ENCODE results near the gene MTHFD2L. TPM values are rescaled to one million over a fixed set of nuclear protein-coding genes. Genes with fewer than 3 reads are reported as not detected.
A peak's percentile ranks its signal among the peaks of the same experiment; 100 is the strongest.

MTHFD2L gene
- total and polyA plus RNA-seq, 9 of the 15 experiments (the other 6 are each of a cell fraction or from before 2014, with no cell fraction given) = 10.0 to 39.0 (median 26.0) TPM

DNA sequence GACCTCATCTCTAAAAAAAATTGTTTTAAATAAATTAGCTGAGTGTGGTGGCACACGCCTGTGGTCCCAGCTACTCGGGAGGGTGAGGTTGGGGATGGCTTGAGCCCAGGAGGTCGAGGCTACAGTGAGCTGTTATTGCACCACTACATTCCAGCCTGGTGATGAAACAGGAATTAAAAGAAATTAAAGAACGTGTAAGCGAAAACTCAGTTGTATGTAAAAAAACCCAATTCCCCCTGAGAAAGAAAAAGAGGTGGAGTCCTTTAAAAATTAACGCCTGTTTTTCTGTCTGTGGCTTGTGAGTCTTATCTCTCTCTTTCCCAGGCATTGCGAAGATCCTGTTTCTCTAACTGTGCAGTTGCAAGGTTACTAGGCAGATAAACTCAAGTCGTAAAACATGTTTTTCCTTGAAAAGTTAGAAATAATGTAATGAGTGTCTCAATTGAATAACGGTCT is 172.4 kb downstream of the MTHFD2L start (continued):
- TF ChIP-seq ZNF354B (CRISPR knock-in tag; IDR thresholded peaks at IDR 0.05) (no peak), TRIM28 (IDR thresholded peaks at IDR 0.05) (peak; percentile 85), BRD9 (IDR thresholded peaks at IDR 0.05; ENCODE audit: low read depth, partially characterized antibody) (no peak), RBM22 (IDR thresholded peaks at IDR 0.05; ENCODE audit: low read depth, low read length, poor library complexity, severe bottlenecking) (no peak), PURB (CRISPR knock-in tag; IDR thresholded peaks at IDR 0.05; ENCODE audit: low read depth) (no peak), ZNF561 (CRISPR knock-in tag; conservative IDR thresholded peaks at IDR 0.05) (no peak), ZNF140 (CRISPR knock-in tag; IDR thresholded peaks at IDR 0.05) (no peak), PRMT5 (CRISPR knock-in tag; IDR thresholded peaks at IDR 0.05) (no peak), SIN3B (IDR thresholded peaks at IDR 0.05; ENCODE audit: low read depth) (no peak), XRCC3 (IDR thresholded peaks at IDR 0.05) (no peak), SMARCA5 (IDR thresholded peaks at IDR 0.05) (no peak), ZFPM2 (CRISPR knock-in tag; IDR thresholded peaks at IDR 0.05) (no peak), NCOA6 (IDR thresholded peaks at IDR 0.05) (no peak), NCOA4 (IDR thresholded peaks at IDR 0.05; ENCODE audit: partially characterized antibody) (no peak), ZC3H4 (CRISPR knock-in tag; IDR thresholded peaks at IDR 0.05; ENCODE audit: borderline replicate concordance) (no peak), TRIM24 (IDR thresholded peaks at IDR 0.05) (peak; percentile 47 to 67; a peak in 2 of 4 replicates), ATF2 (CRISPR knock-in tag; IDR thresholded peaks at IDR 0.05) (no peak), SMARCB1 (IDR thresholded peaks at IDR 0.05; ENCODE audit: insufficient read length, low read depth) (no peak), ZNF324 (CRISPR knock-in tag; IDR thresholded peaks at IDR 0.05) (peak; percentile 78), CREB5 (CRISPR knock-in tag; IDR thresholded peaks at IDR 0.05) (no peak), MTA3 (IDR thresholded peaks at IDR 0.05; ENCODE audit: borderline replicate concordance) (no peak), NCOA1 (IDR thresholded peaks at IDR 0.05; ENCODE audit: low read depth) (no peak), ARHGAP35 (IDR thresholded peaks at IDR 0.05; ENCODE audit: partially characterized antibody) (no peak)
- TF ChIP-seq, protein P1, sequence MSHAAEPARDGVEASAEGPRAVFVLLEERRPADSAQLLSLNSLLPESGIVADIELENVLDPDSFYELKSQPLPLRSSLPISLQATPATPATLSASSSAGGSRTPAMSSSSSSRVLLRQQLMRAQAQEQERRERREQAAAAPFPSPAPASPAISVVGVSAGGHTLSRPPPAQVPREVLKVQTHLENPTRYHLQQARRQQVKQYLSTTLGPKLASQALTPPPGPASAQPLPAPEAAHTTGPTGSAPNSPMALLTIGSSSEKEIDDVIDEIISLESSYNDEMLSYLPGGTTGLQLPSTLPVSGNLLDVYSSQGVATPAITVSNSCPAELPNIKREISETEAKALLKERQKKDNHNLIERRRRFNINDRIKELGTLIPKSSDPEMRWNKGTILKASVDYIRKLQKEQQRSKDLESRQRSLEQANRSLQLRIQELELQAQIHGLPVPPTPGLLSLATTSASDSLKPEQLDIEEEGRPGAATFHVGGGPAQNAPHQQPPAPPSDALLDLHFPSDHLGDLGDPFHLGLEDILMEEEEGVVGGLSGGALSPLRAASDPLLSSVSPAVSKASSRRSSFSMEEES (CRISPR knock-in tag; IDR thresholded peaks at IDR 0.05) = no peak
- TF ChIP-seq, protein P2, sequence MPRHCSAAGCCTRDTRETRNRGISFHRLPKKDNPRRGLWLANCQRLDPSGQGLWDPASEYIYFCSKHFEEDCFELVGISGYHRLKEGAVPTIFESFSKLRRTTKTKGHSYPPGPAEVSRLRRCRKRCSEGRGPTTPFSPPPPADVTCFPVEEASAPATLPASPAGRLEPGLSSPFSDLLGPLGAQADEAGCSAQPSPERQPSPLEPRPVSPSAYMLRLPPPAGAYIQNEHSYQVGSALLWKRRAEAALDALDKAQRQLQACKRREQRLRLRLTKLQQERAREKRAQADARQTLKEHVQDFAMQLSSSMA (CRISPR knock-in tag; IDR thresholded peaks at IDR 0.05) = no peak
- TF ChIP-seq, protein P3, sequence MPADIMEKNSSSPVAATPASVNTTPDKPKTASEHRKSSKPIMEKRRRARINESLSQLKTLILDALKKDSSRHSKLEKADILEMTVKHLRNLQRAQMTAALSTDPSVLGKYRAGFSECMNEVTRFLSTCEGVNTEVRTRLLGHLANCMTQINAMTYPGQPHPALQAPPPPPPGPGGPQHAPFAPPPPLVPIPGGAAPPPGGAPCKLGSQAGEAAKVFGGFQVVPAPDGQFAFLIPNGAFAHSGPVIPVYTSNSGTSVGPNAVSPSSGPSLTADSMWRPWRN (IDR thresholded peaks at IDR 0.05; ENCODE audit: low read depth) = no peak
- TF ChIP-seq, protein P4, sequence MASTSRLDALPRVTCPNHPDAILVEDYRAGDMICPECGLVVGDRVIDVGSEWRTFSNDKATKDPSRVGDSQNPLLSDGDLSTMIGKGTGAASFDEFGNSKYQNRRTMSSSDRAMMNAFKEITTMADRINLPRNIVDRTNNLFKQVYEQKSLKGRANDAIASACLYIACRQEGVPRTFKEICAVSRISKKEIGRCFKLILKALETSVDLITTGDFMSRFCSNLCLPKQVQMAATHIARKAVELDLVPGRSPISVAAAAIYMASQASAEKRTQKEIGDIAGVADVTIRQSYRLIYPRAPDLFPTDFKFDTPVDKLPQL (IDR thresholded peaks at IDR 0.05; ENCODE audit: extremely low read depth, insufficient read length) = no peak

Measured in K562 (cell line).